ENCODE data around the gene IFIT2. TPM values are rescaled to one million over a fixed set of nuclear protein-coding genes. Genes with fewer than 3 reads are reported as not detected.

IFIT2 gene
- total RNA-seq, 6 donors from 2014 or later, result 7.8 to 49.0 (median 12.0) TPM

DNA sequence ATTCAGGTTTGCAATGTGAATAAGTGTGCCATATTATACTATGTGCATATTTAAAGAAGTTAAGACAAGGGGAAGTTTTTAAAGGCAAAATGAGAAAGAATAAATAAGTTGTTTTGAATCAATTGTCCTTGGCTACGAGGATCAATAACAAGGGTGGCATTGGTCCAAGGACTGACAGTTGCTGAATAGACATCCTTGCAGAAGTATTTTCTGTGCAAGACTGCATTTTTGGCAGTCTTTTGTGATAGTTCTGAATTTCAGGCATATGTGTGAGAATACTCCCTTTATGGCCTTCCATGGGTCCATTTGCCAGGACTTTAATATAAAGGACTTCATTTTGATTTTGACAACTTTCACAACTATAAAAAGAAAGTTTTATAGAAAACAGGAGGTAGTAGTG, 44.9 kb upstream of the IFIT2 start:
- DNase-seq (no peak), ATAC-seq (ENCODE audit: low FRiP score in 2 of 2) (no peak)
- Histone ChIP-seq H3K4me3 (no peak overlapping the region), H3K27me3 (no peaks in the 10 kb centered on the region), H3K27ac (no peak overlapping the region), H3K4me1 (peaks cover 0 to 6% (median 4%) of the 10 kb centered on the region in 4 donors), H3K36me3 (no peaks in the 10 kb centered on the region), H3K9me3 (no peaks in the 10 kb centered on the region)
- TF ChIP-seq, protein P1, sequence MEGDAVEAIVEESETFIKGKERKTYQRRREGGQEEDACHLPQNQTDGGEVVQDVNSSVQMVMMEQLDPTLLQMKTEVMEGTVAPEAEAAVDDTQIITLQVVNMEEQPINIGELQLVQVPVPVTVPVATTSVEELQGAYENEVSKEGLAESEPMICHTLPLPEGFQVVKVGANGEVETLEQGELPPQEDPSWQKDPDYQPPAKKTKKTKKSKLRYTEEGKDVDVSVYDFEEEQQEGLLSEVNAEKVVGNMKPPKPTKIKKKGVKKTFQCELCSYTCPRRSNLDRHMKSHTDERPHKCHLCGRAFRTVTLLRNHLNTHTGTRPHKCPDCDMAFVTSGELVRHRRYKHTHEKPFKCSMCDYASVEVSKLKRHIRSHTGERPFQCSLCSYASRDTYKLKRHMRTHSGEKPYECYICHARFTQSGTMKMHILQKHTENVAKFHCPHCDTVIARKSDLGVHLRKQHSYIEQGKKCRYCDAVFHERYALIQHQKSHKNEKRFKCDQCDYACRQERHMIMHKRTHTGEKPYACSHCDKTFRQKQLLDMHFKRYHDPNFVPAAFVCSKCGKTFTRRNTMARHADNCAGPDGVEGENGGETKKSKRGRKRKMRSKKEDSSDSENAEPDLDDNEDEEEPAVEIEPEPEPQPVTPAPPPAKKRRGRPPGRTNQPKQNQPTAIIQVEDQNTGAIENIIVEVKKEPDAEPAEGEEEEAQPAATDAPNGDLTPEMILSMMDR (IDR thresholded peaks at IDR 0.05), result no peak
- TF ChIP-seq POLR2A (IDR thresholded peaks at IDR 0.05), result no peak
- TF ChIP-seq EP300 (IDR thresholded peaks at IDR 0.05), result no peak
- no peak for TF ChIP-seq POLR2AphosphoS5 (IDR thresholded peaks at IDR 0.05)
- 65 to 80% methylated on average over 1 of the region's 1 CpG for WGBS, 2 donors

DNA sequence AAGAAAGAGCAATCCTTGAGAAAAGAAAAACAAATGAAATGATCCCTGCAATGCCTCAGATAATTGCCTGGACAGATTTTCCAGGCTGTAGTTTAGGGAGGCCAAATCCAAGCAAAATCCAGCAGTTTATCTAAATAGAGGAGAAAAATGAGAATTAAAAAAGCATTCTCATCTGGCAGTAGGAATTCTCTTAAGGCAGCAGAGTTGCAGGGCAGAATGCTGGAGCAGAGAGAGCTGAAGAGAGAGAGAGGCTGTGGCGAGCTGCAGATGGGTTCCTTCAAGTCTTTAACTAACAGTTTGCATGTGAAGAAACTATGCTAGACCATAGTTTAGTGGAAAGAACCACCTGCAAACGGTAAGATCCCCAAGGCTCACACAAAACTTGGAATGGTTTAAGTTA, 44.3 kb upstream of the IFIT2 start:
- Histone ChIP-seq H3K27ac (no peak overlapping the region), H3K4me3 (no peak overlapping the region), H3K27me3 (no peaks in the 10 kb centered on the region), H3K4me1 (peaks cover 0 to 6% (median 4%) of the 10 kb centered on the region in 4 donors), H3K9me3 (no peaks in the 10 kb centered on the region), H3K36me3 (no peaks in the 10 kb centered on the region)
- DNase-seq (no peak), ATAC-seq (ENCODE audit: low FRiP score in 2 of 2) (no peak)
- WGBS, 2 donors, result 45 to 63% methylated on average over 2 of the region's 2 CpGs
- TF ChIP-seq EP300 (IDR thresholded peaks at IDR 0.05) (no peak), POLR2A (IDR thresholded peaks at IDR 0.05) (no peak), POLR2AphosphoS5 (IDR thresholded peaks at IDR 0.05) (no peak)
- TF ChIP-seq, protein P1 (IDR thresholded peaks at IDR 0.05), result no peak

DNA sequence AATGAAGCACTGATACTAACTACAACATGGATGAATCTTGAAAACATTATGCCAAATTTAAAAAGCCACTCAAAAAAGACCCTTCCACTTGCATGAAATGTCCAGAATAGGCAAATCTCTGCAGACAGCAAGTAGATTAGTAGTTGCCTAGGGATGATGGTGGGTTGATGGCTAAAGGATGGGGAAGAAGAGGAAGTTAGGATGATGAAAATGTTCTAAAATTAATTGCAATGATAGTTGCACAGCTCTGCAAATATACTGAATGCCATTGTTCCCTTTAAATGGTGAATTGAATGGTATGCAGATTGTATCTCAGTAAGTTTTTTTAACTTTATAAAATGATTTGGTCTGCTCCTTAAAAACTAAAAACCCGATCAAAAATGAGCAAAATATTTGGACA, 43.0 kb upstream of the IFIT2 start:
- no peak overlapping the region for H3K4me3 ChIP-seq
- no peaks in the 10 kb centered on the region for H3K27me3 ChIP-seq
- TF ChIP-seq EP300 (IDR thresholded peaks at IDR 0.05) (no peak), POLR2AphosphoS5 (IDR thresholded peaks at IDR 0.05) (no peak), POLR2A (IDR thresholded peaks at IDR 0.05) (no peak)
- TF ChIP-seq, protein P1 (IDR thresholded peaks at IDR 0.05), result no peak
- no peak overlapping the region for H3K27ac ChIP-seq
- no peaks in the 10 kb centered on the region for H3K9me3 ChIP-seq
- peaks cover 0 to 6% (median 4%) of the 10 kb centered on the region in 4 donors for H3K4me1 ChIP-seq
- H3K36me3 ChIP-seq, result no peaks in the 10 kb centered on the region
- no peak for DNase-seq
- ATAC-seq (ENCODE audit: low FRiP score in 2 of 2), result no peak
- WGBS, 2 donors, result 61 to 63% methylated on average over 1 of the region's 1 CpG

DNA sequence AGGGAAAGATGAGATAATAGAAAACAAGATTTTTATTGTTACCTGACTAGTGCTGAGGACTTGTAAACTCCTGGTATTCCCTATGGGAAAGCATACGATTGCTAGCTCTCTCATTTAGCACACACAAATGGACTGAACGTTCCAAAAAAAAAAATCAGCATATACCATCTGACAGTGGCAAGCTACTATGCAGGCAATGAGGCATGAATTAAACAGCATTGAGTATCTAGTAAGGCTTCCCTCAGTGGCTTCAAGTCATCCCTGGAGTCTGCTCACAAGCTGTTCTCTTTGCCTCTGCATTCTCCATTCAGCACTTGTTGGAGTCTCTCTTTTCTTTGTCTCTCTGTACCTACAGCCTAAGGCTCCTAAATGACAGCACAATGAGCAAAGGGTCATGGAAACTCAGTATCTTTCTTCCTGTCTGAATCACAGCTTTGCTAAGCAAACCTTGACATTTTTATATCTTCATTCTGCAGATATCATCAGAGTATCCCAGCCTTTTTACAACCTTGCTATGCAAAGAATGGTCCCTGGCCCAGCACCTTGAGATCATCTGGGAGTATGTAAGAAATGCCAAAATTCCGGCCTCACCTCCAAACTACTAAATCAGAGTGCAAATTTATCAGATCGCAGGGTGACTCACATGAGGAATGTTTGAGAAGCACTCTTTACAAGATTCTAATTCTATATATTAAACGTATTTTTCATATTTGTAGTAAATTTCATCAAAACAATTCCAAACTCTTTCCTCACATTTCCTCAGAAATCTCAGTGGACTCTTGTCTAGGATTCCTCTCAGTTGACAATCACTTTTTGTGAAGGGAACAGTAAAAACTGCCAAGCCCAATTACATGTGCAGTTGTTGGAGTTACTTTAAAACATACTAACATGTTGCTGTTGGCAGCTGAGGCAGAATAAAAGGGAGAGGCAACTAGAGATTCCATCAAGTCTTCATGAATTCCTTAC, 39.5 kb upstream of the IFIT2 start:
- DNase-seq, result no peak
- Histone ChIP-seq H3K36me3 (no peaks in the 10 kb centered on the region), H3K9me3 (no peaks in the 10 kb centered on the region), H3K27ac (no peak overlapping the region), H3K4me1 (peaks cover 0 to 6% (median 4%) of the 10 kb centered on the region in 4 donors), H3K4me3 (no peak overlapping the region), H3K27me3 (no peaks in the 10 kb centered on the region)
- TF ChIP-seq, protein P1 (IDR thresholded peaks at IDR 0.05), result no peak
- no peak for TF ChIP-seq EP300 (IDR thresholded peaks at IDR 0.05)
- TF ChIP-seq POLR2AphosphoS5 (IDR thresholded peaks at IDR 0.05), result no peak
- no peak for TF ChIP-seq POLR2A (IDR thresholded peaks at IDR 0.05)
- no peak for ATAC-seq (ENCODE audit: low FRiP score in 2 of 2)
- 84 to 85% methylated on average over 5 of the region's 5 CpGs for WGBS, 2 donors
